ENCODE results near the gene LPCAT1. TPM values are rescaled to one million over a fixed set of nuclear protein-coding genes. Genes with fewer than 3 reads are reported as not detected.

The LPCAT1 gene
- total RNA-seq, 1 donor from 2014 or later = 41.9 TPM

- FAIRE-seq = no peak
- no peak overlapping the region for H3K27ac Mint-ChIP-seq (ENCODE audit: unreplicated experiment)
- no peak for DNase-seq (ENCODE audit: low read depth)
These were observed 15.7 kb downstream of the LPCAT1 start for GRCh38 chr5:1507961-1508658.

GRCh38 chr5:1507457-1507856 lies 16.3 kb downstream of the LPCAT1 start:
- Histone ChIP-seq H3K27ac (ENCODE audit: low read depth, low read length) (no peak overlapping the region), H3K27me3 (ENCODE audit: insufficient read depth, low read length) (no peaks in the 10 kb centered on the region), H4K20me1 (ENCODE audit: insufficient read depth, low read length) (peaks cover 100% of the 10 kb centered on the region), H3K4me3 (ENCODE audit: insufficient read depth, low read depth, low read length) (no peak overlapping the region), H3K4me2 (ENCODE audit: low read length) (no peak overlapping the region), H3K9ac (ENCODE audit: low read length) (no peak overlapping the region), H2AFZ (ENCODE audit: low read depth, low read length) (no peak overlapping the region), H3K9me3 (ENCODE audit: insufficient read depth, low read depth, low read length) (no peaks in the 10 kb centered on the region), H3K36me3 (ENCODE audit: insufficient read depth, low read length) (no peaks in the 10 kb centered on the region), H3K4me1 (ENCODE audit: insufficient read depth, low read length) (peaks cover 3% of the 10 kb centered on the region), H3K79me2 (ENCODE audit: insufficient read depth, low read length) (peaks cover 99% of the 10 kb centered on the region)
- Mint-ChIP-seq H3K4me3 (ENCODE audit: unreplicated experiment) (no peak overlapping the region), H3K27me3 (ENCODE audit: low read depth, unreplicated experiment) (no peaks in the 10 kb centered on the region), H3K27ac (ENCODE audit: unreplicated experiment) (no peak overlapping the region), H3K36me3 (ENCODE audit: low read depth, unreplicated experiment) (peaks cover 4% of the 10 kb centered on the region), H3K9me3 (ENCODE audit: unreplicated experiment) (no peaks in the 10 kb centered on the region), H3K4me1 (ENCODE audit: low read depth, unreplicated experiment) (peaks cover 3% of the 10 kb centered on the region)
- FAIRE-seq (no peak), DNase-seq (ENCODE audit: low read depth) (no peak)
- no peak for TF ChIP-seq EZH2 (IDR thresholded peaks at IDR 0.05; ENCODE audit: insufficient read depth, low read length)
- TF ChIP-seq CTCF (IDR thresholded peaks at IDR 0.05; ENCODE audit: insufficient read depth, low read depth, low read length) = no peak

More at GRCh38 chr5:1507961-1508658, 15.7 kb downstream of the LPCAT1 start:
- H3K4me2 ChIP-seq (ENCODE audit: low read length) = no peak overlapping the region
- Mint-ChIP-seq H3K36me3 (ENCODE audit: low read depth, unreplicated experiment) (peaks cover 4% of the 10 kb centered on the region), H3K4me3 (ENCODE audit: unreplicated experiment) (no peak overlapping the region), H3K4me1 (ENCODE audit: low read depth, unreplicated experiment) (peaks cover 3% of the 10 kb centered on the region), H3K9me3 (ENCODE audit: unreplicated experiment) (no peaks in the 10 kb centered on the region), H3K27me3 (ENCODE audit: low read depth, unreplicated experiment) (no peaks in the 10 kb centered on the region)
- no peak overlapping the region for H3K9ac ChIP-seq (ENCODE audit: low read length)
- peaks cover 99% of the 10 kb centered on the region for H3K79me2 ChIP-seq (ENCODE audit: insufficient read depth, low read length)
- H3K27ac ChIP-seq (ENCODE audit: low read depth, low read length) = no peak overlapping the region
- H3K27me3 ChIP-seq (ENCODE audit: insufficient read depth, low read length) = no peaks in the 10 kb centered on the region
- no peaks in the 10 kb centered on the region for H3K9me3 ChIP-seq (ENCODE audit: insufficient read depth, low read depth, low read length)
- H4K20me1 ChIP-seq (ENCODE audit: insufficient read depth, low read length) = peaks cover 100% of the 10 kb centered on the region
- peaks cover 3% of the 10 kb centered on the region for H3K4me1 ChIP-seq (ENCODE audit: insufficient read depth, low read length)
- no peaks in the 10 kb centered on the region for H3K36me3 ChIP-seq (ENCODE audit: insufficient read depth, low read length)
- no peak overlapping the region for H2AFZ ChIP-seq (ENCODE audit: low read depth, low read length)
- H3K4me3 ChIP-seq (ENCODE audit: insufficient read depth, low read depth, low read length) = no peak overlapping the region
- TF ChIP-seq CTCF (IDR thresholded peaks at IDR 0.05; ENCODE audit: insufficient read depth, low read depth, low read length) (no peak), EZH2 (IDR thresholded peaks at IDR 0.05; ENCODE audit: insufficient read depth, low read length) (no peak)

- Histone ChIP-seq H4K20me1 (ENCODE audit: insufficient read depth, low read length) (peaks cover 100% of the 10 kb centered on the region), H3K4me3 (ENCODE audit: insufficient read depth, low read depth, low read length) (no peak overlapping the region), H3K79me2 (ENCODE audit: insufficient read depth, low read length) (peaks cover 99% of the 10 kb centered on the region), H3K4me2 (ENCODE audit: low read length) (no peak overlapping the region), H2AFZ (ENCODE audit: low read depth, low read length) (no peak overlapping the region), H3K9me3 (ENCODE audit: insufficient read depth, low read depth, low read length) (no peaks in the 10 kb centered on the region), H3K9ac (ENCODE audit: low read length) (no peak overlapping the region), H3K27ac (ENCODE audit: low read depth, low read length) (no peak overlapping the region), H3K36me3 (ENCODE audit: insufficient read depth, low read length) (no peaks in the 10 kb centered on the region), H3K27me3 (ENCODE audit: insufficient read depth, low read length) (no peaks in the 10 kb centered on the region), H3K4me1 (ENCODE audit: insufficient read depth, low read length) (peaks cover 3% of the 10 kb centered on the region)
- no peak for DNase-seq (ENCODE audit: low read depth)
- Mint-ChIP-seq H3K9me3 (ENCODE audit: unreplicated experiment) (no peaks in the 10 kb centered on the region), H3K27ac (ENCODE audit: unreplicated experiment) (no peak overlapping the region), H3K4me1 (ENCODE audit: low read depth, unreplicated experiment) (no peaks in the 10 kb centered on the region), H3K36me3 (ENCODE audit: low read depth, unreplicated experiment) (peaks cover 2% of the 10 kb centered on the region), H3K27me3 (ENCODE audit: low read depth, unreplicated experiment) (no peaks in the 10 kb centered on the region), H3K4me3 (ENCODE audit: unreplicated experiment) (no peak overlapping the region)
- FAIRE-seq = no peak
- no peak for TF ChIP-seq CTCF (IDR thresholded peaks at IDR 0.05; ENCODE audit: insufficient read depth, low read depth, low read length)
- TF ChIP-seq EZH2 (IDR thresholded peaks at IDR 0.05; ENCODE audit: insufficient read depth, low read length) = no peak
These were observed 16.8 kb downstream of the LPCAT1 start for GRCh38 chr5:1507014-1507375.
